PC-9 (cell line): ENCODE measurements around the gene FUBP1. TPM values are rescaled to one million over a fixed set of nuclear protein-coding genes. Genes with fewer than 3 reads are reported as not detected.

Source experiments
- BruUV-seq: library from RNA; stranded (reverse); fragments of 400-500 nt; replicated peaks from 2 replicates; lab custom pipeline; 2021; lab: Mats Ljungman, UMichigan
- CTCF ChIA-PET: fragments of 300-600 bp; sonication (Branson Sonifier 250); formaldehyde crosslinking; loops from one replicate; lab custom pipeline; 2022; ENCODE audit warnings: antibody characterized with exemption; lab: Charles Lee
- POLR2A ChIA-PET: fragments of 300-600 bp; sonication (Branson Sonifier 250); formaldehyde crosslinking; loops from one replicate; lab custom pipeline; 2022; ENCODE audit warnings: antibody characterized with exemption; ENCODE audit not compliant: unreplicated experiment; lab: Charles Lee
- DNase-seq, 2 experiments: peaks; one replicate each; pipeline versions ENCODE4 v3.0.0 to v3.0.0-alpha.2; 2015 to 2022; ENCODE audit warnings: mixed read lengths in 1 of 2
- H2AFZ ChIP-seq: fragments of 200-600 bp; sonication (generic); 2 replicates; pipeline ENCODE4 v1.8.1; 2017; ENCODE audit warnings: antibody characterized with exemption
- H3F3A ChIP-seq: fragments of 200-600 bp; sonication (generic); 2 replicates; pipeline ENCODE4 v1.8.1; 2017; ENCODE audit warnings: antibody characterized with exemption, mild to moderate bottlenecking, low read depth; ENCODE audit not compliant: insufficient read depth
- H3K27ac ChIP-seq: fragments of 200-600 bp; sonication (generic); 2 replicates; pipeline ENCODE4 v1.6.1; 2016; ENCODE audit warnings: mixed run types
- H3K27me3 ChIP-seq: fragments of 200-600 bp; sonication (generic); 2 replicates; pipeline ENCODE4 v1.6.1; 2016; ENCODE audit warnings: low read depth, mixed run types; ENCODE audit not compliant: insufficient read depth
- H3K36me3 ChIP-seq: fragments of 200-600 bp; sonication (generic); 2 replicates; pipeline ENCODE4 v1.6.1; 2016; ENCODE audit warnings: low read depth, mixed run types
- H3K4me1 ChIP-seq: fragments of 200-600 bp; sonication (generic); replicated peaks from 2 replicates; pipeline ENCODE4 v1.6.1; 2016; ENCODE audit warnings: mixed run types; ENCODE audit not compliant: insufficient read depth
- H3K4me2 ChIP-seq: fragments of 200-600 bp; sonication (generic); 2 replicates; pipeline ENCODE4 v1.6.1; 2017; ENCODE audit warnings: mixed run types
- H3K4me3 ChIP-seq: fragments of 200-600 bp; sonication (generic); 2 replicates; pipeline ENCODE4 v1.6.1; 2016; ENCODE audit warnings: mixed run types
- H3K79me2 ChIP-seq: fragments of 200-600 bp; sonication (generic); 2 replicates; pipeline ENCODE4 v1.6.1; 2017; ENCODE audit warnings: low read depth, mixed run types
- H3K9me2 ChIP-seq: fragments of 200-600 bp; sonication (generic); 2 replicates; pipeline ENCODE4 v1.8.1; 2017; ENCODE audit warnings: mild to moderate bottlenecking; ENCODE audit not compliant: insufficient read depth
- H3K9me3 ChIP-seq: fragments of 200-600 bp; sonication (generic); 2 replicates; pipeline ENCODE4 v1.8.1; 2016; ENCODE audit warnings: low read depth; ENCODE audit not compliant: insufficient read depth
- H4K20me1 ChIP-seq: fragments of 200-600 bp; sonication (generic); 2 replicates; pipeline ENCODE4 v1.8.1; 2017; ENCODE audit not compliant: insufficient read depth
- CTCF ChIP-seq: fragments of 200-600 bp; sonication (generic); conservative IDR thresholded peaks from 2 replicates; pipeline ENCODE4 v1.6.1; 2017; ENCODE audit warnings: mixed run types, antibody characterized with exemption, mild to moderate bottlenecking, moderate library complexity
- EZH2 ChIP-seq: fragments of 200-600 bp; sonication (generic); IDR thresholded peaks from 2 replicates; pipeline ENCODE4 v1.8.0; 2017; ENCODE audit warnings: antibody characterized with exemption, low read depth
- intact Hi-C: fragments of 100-400 bp; cut with micrococcal nuclease; formaldehyde crosslinking; loops from one replicate; pipeline ENCODE4 v1.10.0; 2022; ENCODE audit not compliant: unreplicated experiment
- total RNA-seq: library from RNA; stranded (reverse); gene quantifications from 2 replicates; pipeline ENCODE4 v1.2.3, GENCODE V29; 2021

The FUBP1 gene
- total RNA-seq, 1 experiment from 2014 or later, result 152 TPM

- no peak for TF ChIP-seq EZH2
- TF ChIP-seq CTCF, result no peak
- Histone ChIP-seq H3K27ac (no peak overlapping the region), H3K4me2 (peak overlapping the region; percentile 87), H3K36me3 (peaks cover 45% of the 10 kb centered on the region), H3K9me2 (no peaks in the 10 kb centered on the region), H3K79me2 (peaks cover 95% of the 10 kb centered on the region), H2AFZ (no peak overlapping the region), H3K4me3 (peak overlapping the region; percentile 80; the same call in 1 of the 2 replicates), H3K4me1 (peaks cover 33% of the 10 kb centered on the region), H3K9me3 (no peaks in the 10 kb centered on the region), H3K27me3 (no peaks in the 10 kb centered on the region), H4K20me1 (peaks cover 71% of the 10 kb centered on the region), H3F3A (peaks cover 53% of the 10 kb centered on the region; the same call in 1 of the 2 replicates)
- intact Hi-C loops, result no loop called here
- BruUV-seq, result no TSS peak
- CTCF ChIA-PET, result interaction anchor here (0.8 kb wide), 1 partner anchor 139 kb away, joined by 4 read pairs; no protein-coding TSS in a partner anchor
- POLR2A ChIA-PET, result interaction anchor here (0.6 to 0.7 kb wide), 3 partner anchors 25 to 643 kb away, joined by 3 to 4 read pairs (median 4); no protein-coding TSS in a partner anchor
- no peak for DNase-seq
Measured at GRCh38 chr1:77975907-77976306, 3.0 kb downstream of the FUBP1 start.

GRCh38 chr1:77975386-77975785 lies 3.5 kb downstream of the FUBP1 start:
- Histone ChIP-seq H3K4me3 (peak overlapping the region; percentile 80; the same call in 1 of the 2 replicates), H3K9me3 (no peaks in the 10 kb centered on the region), H3K36me3 (peaks cover 51% of the 10 kb centered on the region), H4K20me1 (peaks cover 76% of the 10 kb centered on the region), H3K4me2 (peak overlapping the region; percentile 87), H3K9me2 (no peaks in the 10 kb centered on the region), H3K27ac (no peak overlapping the region), H3F3A (peaks cover 58% of the 10 kb centered on the region; the same call in 1 of the 2 replicates), H2AFZ (no peak overlapping the region), H3K79me2 (peaks cover 95% of the 10 kb centered on the region), H3K4me1 (peaks cover 27% of the 10 kb centered on the region), H3K27me3 (no peaks in the 10 kb centered on the region)
- intact Hi-C loops, result no loop called here
- BruUV-seq, result no TSS peak
- POLR2A ChIA-PET, result interaction anchor here (0.6 to 0.7 kb wide), 2 partner anchors 30 to 642 kb away, joined by 3 to 4 read pairs; no protein-coding TSS in a partner anchor
- no peak for DNase-seq
- TF ChIP-seq EZH2 (no peak), CTCF (no peak)
- CTCF ChIA-PET, result no interaction called here

- no peak overlapping the region for H2AFZ ChIP-seq
- no peak overlapping the region for H3K4me2 ChIP-seq
- TF ChIP-seq EZH2, result no peak
- TF ChIP-seq CTCF, result no peak
- peaks cover 100% of the 10 kb centered on the region for H3K79me2 ChIP-seq
- no peak for DNase-seq
- peaks cover 100% of the 10 kb centered on the region for H4K20me1 ChIP-seq
- peaks cover 73% of the 10 kb centered on the region for H3K36me3 ChIP-seq
- ChIA-PET POLR2A (no interaction called here), CTCF (no interaction called here)
- H3K4me1 ChIP-seq, result peaks cover 24% of the 10 kb centered on the region
- no peaks in the 10 kb centered on the region for H3K27me3 ChIP-seq
- intact Hi-C loops, result no loop called here
- no TSS peak for BruUV-seq
- no peak overlapping the region for H3K27ac ChIP-seq
- H3K9me2 ChIP-seq, result no peaks in the 10 kb centered on the region
- H3K9me3 ChIP-seq, result no peaks in the 10 kb centered on the region
- H3F3A ChIP-seq, result peaks cover 64% of the 10 kb centered on the region
- H3K4me3 ChIP-seq, result no peak overlapping the region
Measured at GRCh38 chr1:77972080-77972479, 6.8 kb downstream of the FUBP1 start.
